IPS-11a (cell line): ENCODE results near the gene MPI.
"Not testable (repeated sequence)": the region's sequence is repeated elsewhere in the genome, so short reads cannot be mapped to it uniquely, and the experiment has no call there.

ENCODE experiments used
- H3K4me3 ChIP-seq: one replicate; pipeline ENCODE4 v1.5.1; 2013; ENCODE audit warnings: low read depth, low read length, control low read depth

MPI gene

GRCh38 chr15:74890665-74890960 lies 771 bp downstream of the MPI start:
- H3K4me3 ChIP-seq, result peak overlapping the region; percentile 94

- H3K4me3 ChIP-seq, result no peak overlapping the region
Observed at GRCh38 chr15:74891469-74891868, 1.6 kb downstream of the MPI start.

DNA sequence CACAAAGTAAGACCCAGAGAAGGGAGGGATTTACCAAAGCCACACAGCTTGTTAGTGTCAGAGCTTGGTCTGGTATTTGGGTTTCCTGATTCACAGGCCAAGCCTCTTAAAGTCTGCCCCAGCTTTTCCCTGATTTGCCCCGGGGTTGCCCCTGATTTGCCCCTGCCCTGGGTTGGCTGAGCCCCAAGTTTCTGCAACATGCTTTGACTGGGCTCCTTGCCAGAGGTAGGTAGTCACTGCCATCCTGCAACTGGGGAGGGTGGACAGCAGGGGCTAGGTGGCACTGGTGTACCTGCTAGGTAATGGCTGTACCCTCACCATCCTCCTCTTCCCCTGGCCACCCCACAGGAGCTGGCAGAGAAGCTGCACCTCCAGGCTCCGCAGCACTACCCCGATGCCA lies 2.5 kb downstream of the MPI start:
- H3K4me3 ChIP-seq, result no peak overlapping the region

GRCh38 chr15:74892931-74893330 lies 3.1 kb downstream of the MPI start:
- H3K4me3 ChIP-seq, result no peak overlapping the region

DNA sequence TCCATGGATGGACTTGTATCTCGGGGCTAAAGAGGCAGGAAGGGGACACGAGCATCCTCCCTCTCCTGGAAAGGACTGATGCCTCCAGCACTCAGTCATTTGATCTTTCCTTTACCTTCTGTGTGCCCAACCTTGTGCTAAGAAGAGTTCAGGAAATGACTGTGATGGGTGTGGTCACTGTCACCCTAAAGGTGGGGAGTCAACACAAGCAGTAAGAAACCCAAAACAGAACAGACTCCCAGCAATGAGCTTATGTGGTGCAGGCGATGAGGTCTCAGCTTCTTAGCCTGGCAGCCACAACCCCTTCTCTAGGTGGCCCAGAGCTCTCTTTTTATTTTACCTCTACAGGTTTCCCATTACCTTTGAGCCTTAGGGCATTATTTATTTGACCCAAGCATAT lies 3.8 kb downstream of the MPI start:
- no peak overlapping the region for H3K4me3 ChIP-seq

DNA sequence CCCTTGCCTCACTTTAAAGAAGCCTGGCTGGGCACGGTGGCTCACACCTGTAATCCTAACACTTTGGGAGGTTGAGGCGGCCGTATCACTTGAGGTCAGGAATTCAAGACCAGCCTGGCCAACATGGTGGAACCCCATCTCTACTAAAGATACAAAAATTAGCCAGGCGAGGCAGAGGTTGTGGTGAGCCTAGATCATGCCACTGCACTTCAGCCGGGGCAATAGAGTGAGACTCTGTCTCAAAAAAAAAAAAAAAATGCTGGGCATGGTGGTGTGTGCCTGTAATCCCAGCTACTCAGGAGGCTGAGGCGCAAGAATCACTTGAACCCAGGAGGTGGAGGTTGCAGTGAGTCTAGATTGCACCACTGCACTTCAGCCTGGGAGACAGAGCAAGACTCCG lies 4.5 kb downstream of the MPI start:
- H3K4me3 ChIP-seq, result not testable (repeated sequence)

DNA sequence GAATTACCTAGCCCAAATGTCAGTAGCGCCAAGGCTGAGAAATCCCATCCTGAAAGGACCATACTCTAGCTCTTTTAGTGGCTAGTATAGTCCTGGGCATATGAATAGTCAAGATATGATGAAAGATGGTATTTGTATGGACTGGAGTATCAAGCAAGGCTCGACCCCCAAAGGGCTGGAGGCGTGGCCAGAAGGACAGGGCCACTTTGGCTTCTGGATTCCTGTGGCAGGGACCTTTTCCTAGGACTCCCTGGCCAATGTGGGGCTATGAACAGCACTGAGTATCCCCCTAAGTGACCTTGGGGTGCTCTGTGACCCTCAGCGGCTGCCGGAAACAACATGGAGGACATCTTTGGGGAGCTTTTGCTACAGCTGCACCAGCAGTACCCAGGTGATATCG lies 6.0 kb downstream of the MPI start:
- H3K4me3 ChIP-seq, result no peak overlapping the region

GRCh38 chr15:74896316-74896715 lies 6.5 kb downstream of the MPI start:
- no peak overlapping the region for H3K4me3 ChIP-seq

DNA sequence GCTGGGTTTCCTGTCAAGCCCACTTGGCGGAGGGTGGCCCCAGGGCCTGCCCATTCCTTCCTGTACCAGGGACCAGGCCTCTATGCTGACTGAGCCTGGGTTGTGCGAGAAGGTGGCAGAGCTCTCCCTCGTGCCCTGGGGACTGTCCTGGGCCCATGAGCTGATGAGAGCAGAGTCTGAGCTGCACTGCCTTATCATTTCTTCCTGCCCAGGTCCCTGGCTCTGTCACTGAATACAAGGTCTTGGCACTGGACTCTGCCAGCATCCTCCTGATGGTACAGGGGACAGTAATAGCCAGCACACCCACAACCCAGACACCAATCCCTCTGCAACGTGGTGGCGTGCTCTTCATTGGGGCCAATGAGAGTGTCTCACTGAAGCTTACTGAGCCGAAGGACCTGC lies 7.5 kb downstream of the MPI start:
- no peak overlapping the region for H3K4me3 ChIP-seq

GRCh38 chr15:74901612-74902063 lies 11.8 kb downstream of the MPI start:
- H3K4me3 ChIP-seq, result no peak overlapping the region

DNA sequence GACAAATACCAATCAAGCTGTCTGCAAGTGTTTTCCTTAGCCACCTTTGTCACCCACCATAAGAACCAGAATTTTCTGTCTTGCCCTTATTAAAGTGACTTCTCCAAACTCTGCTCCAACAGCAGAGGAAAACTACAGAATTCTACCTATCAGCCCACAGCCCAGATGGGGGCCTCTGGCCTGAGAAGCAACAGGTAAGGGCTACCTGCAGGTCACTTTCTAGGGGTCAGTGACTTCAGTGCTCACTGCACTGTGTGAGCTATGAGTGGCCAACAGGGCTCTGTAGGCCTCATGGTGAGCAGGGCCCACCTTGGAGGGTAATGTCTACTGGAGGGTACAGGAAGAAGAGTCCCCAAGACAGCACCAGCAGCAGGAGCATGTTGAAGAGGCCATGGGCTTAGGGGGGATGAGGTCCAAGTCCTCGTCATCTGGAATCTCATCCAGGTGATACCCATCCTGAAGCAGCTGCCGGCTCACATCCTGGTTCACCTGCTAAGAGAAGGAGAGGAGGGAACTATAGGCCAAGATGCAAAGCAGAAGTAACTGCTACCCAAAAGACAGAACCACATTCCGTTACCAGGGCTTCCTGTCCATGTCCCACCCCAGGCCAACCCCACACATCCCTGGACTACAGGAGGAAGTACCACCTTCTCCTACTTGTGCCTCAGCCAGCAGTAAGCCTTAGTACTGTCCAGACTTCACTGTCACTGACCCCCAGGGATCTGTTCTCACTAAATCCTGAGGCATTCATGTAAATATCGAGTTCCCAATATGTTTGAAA lies 12.6 kb downstream of the MPI start:
- H3K4me3 ChIP-seq, result no peak overlapping the region

- no peak overlapping the region for H3K4me3 ChIP-seq
Observed at GRCh38 chr15:74903676-74904075, 13.8 kb downstream of the MPI start.

- H3K4me3 ChIP-seq, result no peak overlapping the region
Observed at GRCh38 chr15:74904190-74904805, 14.5 kb downstream of the MPI start.

DNA sequence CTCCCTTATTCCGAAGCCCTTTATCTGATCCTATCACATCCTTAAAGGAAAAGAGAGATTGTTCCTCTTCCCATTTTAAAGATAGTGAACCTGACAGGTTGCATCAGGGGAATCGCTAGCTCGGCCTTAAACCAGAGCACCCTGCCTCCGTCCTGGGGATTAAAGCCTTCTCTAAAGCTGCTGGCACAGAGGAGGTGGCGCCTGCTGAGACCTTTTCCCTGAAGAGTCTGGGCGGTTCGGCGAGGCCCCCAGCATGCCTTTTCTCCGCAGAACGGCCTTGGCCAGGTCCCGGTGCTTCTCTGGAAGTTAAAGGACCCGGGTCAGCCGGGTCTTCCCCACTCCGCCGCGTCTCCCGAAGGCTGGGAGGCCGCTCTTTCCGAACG lies 16.2 kb downstream of the MPI start:
- H3K4me3 ChIP-seq, result peak overlapping the region; percentile 80

- peak within 1 kb of the TSS; percentile 80 for H3K4me3 ChIP-seq
Observed at GRCh38 chr15:74906450-74907162, 16.8 kb downstream of the MPI start, which contains the start of gene FAM219B. Gene FAM219B, minus strand, starts transcription at chr15:74906851. Its CDS starts 51 bp downstream, at chr15:74906800.

- H3K4me3 ChIP-seq, result peak overlapping the region; percentile 80
Observed at GRCh38 chr15:74907163-74907870, 17.5 kb downstream of the MPI start.

GRCh38 chr15:74908635-74909034 lies 18.8 kb downstream of the MPI start:
- no peak overlapping the region for H3K4me3 ChIP-seq

DNA sequence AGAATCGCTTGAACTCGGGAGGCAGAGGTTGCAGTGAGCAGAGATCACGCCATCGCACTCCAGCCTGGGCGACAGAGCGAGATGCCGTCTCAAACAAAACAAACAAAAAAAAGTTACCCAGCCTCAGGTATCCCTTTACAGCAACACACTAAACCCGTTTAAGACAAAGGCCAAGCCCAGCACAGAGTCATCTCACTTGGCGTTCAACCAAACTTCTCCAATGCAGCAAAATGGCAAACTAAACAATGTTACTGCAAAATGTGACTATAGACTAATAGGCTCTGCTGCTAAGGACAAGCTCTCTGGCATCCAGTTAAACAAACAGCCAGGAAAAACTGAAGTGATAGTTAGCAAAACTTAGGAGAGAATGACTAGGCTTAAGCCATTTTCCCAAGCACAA lies 23.2 kb downstream of the MPI start:
- no peak overlapping the region for H3K4me3 ChIP-seq

- not testable (repeated sequence) for H3K4me3 ChIP-seq
Observed at GRCh38 chr15:74913799-74914198, 24.0 kb downstream of the MPI start.

DNA sequence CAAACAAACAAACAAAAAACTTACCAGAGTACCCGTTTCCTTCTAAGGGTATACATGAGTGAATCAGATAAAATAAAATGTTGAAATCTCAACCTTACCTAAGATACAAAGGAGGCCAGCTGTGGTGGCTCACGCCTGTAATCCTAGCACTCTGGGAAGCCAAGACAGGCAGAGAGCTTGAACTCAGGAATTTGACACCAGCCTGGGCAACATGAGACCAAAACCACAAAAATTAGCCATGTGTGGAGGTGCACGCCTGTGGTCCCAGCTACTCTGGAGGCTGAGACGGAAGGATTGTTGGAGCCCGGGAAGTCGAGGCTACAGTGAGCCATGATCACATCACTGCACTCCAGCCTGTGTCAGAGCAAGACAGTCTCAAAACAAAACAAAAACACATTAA lies 27.8 kb downstream of the MPI start:
- H3K4me3 ChIP-seq, result no peak overlapping the region

DNA sequence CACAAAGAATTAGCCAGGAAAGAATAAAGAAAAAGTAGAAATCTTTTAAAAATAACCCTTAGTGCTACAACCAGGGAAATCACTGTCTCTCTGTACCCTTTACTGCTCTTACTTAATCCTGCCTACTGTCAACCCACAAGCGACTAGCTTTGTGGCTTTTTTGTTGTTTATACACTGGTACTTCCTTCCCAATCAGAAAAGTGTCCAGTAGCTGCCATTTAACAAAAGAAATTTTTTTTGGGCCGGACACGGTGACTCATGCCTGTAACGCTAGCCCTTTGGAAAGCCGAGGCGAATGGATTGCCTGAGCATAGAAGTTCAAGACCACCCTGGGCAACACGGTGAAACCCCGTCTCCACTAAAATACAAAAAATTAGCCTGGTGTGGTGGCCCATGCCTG lies 30.6 kb downstream of the MPI start:
- no peak overlapping the region for H3K4me3 ChIP-seq

DNA sequence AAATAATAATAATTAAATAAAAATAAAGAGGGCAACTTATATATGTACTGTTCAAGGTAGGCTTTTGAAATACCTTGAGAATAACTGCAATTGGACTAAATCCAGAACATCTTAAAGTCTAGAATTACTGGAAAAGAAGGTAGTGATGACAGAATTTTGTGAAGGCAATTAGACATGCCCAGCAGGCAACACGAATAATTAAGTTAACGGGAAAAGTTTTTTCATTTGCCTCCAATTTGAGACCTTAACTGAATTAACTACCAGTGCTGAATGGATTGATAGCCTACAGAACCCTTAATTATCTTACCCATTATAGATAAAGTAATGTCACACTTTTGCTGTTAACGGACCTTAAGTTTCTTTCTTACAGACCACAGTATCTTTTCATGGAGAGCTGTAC lies 34.7 kb downstream of the MPI start:
- H3K4me3 ChIP-seq, result no peak overlapping the region
